Peyer's patch (tissue), 4 donors: ENCODE results near the gene C11orf71.

Experiments used
- CTCF ChIP-seq, 6 experiments: fragments of 450-650 bp in 4 of 6; fragments of 200-600 bp in 2 of 6; sonication (generic) in 1 of 6; IDR thresholded peaks; one replicate each; pipeline ENCODE4 v1.5.1; 2017 to 2019; ENCODE audit warnings: antibody characterized with exemption in 6 of 6, mild to moderate bottlenecking in 3 of 6, moderate library complexity in 1 of 6
- POLR2A ChIP-seq, 2 donors: fragments of 450-650 bp; IDR thresholded peaks; one replicate each; pipeline ENCODE4 v1.5.1; 2017; ENCODE audit warnings: antibody characterized with exemption in 2 of 2, mild to moderate bottlenecking in 2 of 2, moderate library complexity in 2 of 2

- TF ChIP-seq CTCF (IDR thresholded peaks at IDR 0.05) (no peak), POLR2A (IDR thresholded peaks at IDR 0.05) (no peak)
Measured at GRCh38 chr11:114440121-114440860, 40.0 kb upstream of the C11orf71 start.
